HEK293 (cell line): Measurements from ENCODE around the gene PANX1.

Source experiments
- ZBTB21 ChIP-seq: fragments of 450-650 bp; formaldehyde crosslinking; IDR thresholded peaks from 2 replicates; pipeline ENCODE4 v1.5.1; 2017; ENCODE audit warnings: missing biosample characterization, missing genetic modification characterization
- ZNF114 ChIP-seq: fragments of 450-650 bp; formaldehyde crosslinking; IDR thresholded peaks from 2 replicates; pipeline ENCODE4 v1.5.0; 2017; ENCODE audit warnings: missing biosample characterization, missing genetic modification characterization
- ZNF274 ChIP-seq, 2 experiments: fragments of 200-500 bp in 1 of 2; fragments of 450-650 bp in 1 of 2; sonication (Bioruptor generic) in 1 of 2; formaldehyde crosslinking in 1 of 2; IDR thresholded peaks; 2 replicates each; pipeline versions ENCODE4 v1.5.1 to v1.6.1; 2014 to 2016; ENCODE audit warnings: borderline replicate concordance in 1 of 2, inconsistent platforms in 1 of 2, low read length in 1 of 2, missing biosample characterization in 1 of 2, missing genetic modification characterization in 1 of 2
- TF ChIP-seq, protein P1 (sequence below): fragments of 450-650 bp; formaldehyde crosslinking; IDR thresholded peaks from 2 replicates; pipeline ENCODE4 v1.5.1; 2016; ENCODE audit warnings: missing biosample characterization, missing genetic modification characterization

- TF ChIP-seq ZNF114 = no peak
- TF ChIP-seq, protein P1, sequence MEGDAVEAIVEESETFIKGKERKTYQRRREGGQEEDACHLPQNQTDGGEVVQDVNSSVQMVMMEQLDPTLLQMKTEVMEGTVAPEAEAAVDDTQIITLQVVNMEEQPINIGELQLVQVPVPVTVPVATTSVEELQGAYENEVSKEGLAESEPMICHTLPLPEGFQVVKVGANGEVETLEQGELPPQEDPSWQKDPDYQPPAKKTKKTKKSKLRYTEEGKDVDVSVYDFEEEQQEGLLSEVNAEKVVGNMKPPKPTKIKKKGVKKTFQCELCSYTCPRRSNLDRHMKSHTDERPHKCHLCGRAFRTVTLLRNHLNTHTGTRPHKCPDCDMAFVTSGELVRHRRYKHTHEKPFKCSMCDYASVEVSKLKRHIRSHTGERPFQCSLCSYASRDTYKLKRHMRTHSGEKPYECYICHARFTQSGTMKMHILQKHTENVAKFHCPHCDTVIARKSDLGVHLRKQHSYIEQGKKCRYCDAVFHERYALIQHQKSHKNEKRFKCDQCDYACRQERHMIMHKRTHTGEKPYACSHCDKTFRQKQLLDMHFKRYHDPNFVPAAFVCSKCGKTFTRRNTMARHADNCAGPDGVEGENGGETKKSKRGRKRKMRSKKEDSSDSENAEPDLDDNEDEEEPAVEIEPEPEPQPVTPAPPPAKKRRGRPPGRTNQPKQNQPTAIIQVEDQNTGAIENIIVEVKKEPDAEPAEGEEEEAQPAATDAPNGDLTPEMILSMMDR (tag by site-specific recombination) = no peak
- TF ChIP-seq ZNF274 (IDR thresholded peaks at IDR 0.05; ENCODE audit: low read length) = no peak
- TF ChIP-seq ZNF274 (tag by site-specific recombination; IDR thresholded peaks at IDR 0.05; ENCODE audit: borderline replicate concordance) = no peak
- no peak for TF ChIP-seq ZBTB21 (tag by site-specific recombination)
Measured at GRCh38 chr11:94169516-94169915, 40.9 kb downstream of the PANX1 start.
